NCI-H510A (cell line): ENCODE results near the gene ENPEP.

Experiments used
- DNase-seq: peaks from one replicate; lab custom pipeline; 2025; lab: John Stamatoyannopoulos, UW

The ENPEP gene

GRCh38 chr4:110602061-110602460 lies 126.1 kb downstream of the ENPEP start:
- no peak for DNase-seq

GRCh38 chr4:110605077-110605476 lies 129.1 kb downstream of the ENPEP start:
- DNase-seq: no peak

GRCh38 chr4:110609044-110609750 lies 133.2 kb downstream of the ENPEP start:
- no peak for DNase-seq

- no peak for DNase-seq
These were observed 134.6 kb downstream of the ENPEP start for GRCh38 chr4:110610620-110610939.

GRCh38 chr4:110610940-110611831 lies 135.2 kb downstream of the ENPEP start:
- no peak for DNase-seq

- no peak for DNase-seq
These were observed 136.1 kb downstream of the ENPEP start for GRCh38 chr4:110611968-110612447.

- no peak for DNase-seq
These were observed 136.8 kb downstream of the ENPEP start for GRCh38 chr4:110612631-110613269.

GRCh38 chr4:110613745-110614144 lies 137.8 kb downstream of the ENPEP start:
- DNase-seq: no peak

GRCh38 chr4:110614173-110614963 lies 138.4 kb downstream of the ENPEP start:
- DNase-seq: no peak
